ENCODE results near the gene CYTH1.
A peak's percentile ranks its signal among the peaks of the same experiment; 100 is the strongest.
"Not testable (repeated sequence)": the region's sequence is repeated elsewhere in the genome, so short reads cannot be mapped to it uniquely, and the experiment has no call there.

The CYTH1 gene

DNA sequence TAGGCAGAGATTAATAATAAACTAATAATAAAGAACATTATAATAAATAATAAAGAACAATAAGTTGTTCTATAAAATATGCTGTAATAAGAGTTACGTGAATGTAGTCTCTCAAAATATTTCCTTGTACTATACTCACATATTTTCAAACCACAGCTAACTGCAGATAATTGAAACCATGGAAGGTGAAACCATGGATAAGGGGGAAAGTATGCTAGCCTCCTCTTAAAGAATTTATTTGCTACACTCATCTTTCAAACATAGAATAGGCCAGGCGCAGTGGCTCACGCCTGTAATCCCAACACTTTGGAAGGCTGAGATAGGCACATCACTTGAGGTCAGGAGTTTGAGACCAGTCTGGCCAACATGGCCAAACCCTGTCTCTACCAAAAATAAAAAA, 18.5 kb downstream of the CYTH1 start:
- DNase-seq (ENCODE audit: low spot score) (no peak), FAIRE-seq (no peak)

DNA sequence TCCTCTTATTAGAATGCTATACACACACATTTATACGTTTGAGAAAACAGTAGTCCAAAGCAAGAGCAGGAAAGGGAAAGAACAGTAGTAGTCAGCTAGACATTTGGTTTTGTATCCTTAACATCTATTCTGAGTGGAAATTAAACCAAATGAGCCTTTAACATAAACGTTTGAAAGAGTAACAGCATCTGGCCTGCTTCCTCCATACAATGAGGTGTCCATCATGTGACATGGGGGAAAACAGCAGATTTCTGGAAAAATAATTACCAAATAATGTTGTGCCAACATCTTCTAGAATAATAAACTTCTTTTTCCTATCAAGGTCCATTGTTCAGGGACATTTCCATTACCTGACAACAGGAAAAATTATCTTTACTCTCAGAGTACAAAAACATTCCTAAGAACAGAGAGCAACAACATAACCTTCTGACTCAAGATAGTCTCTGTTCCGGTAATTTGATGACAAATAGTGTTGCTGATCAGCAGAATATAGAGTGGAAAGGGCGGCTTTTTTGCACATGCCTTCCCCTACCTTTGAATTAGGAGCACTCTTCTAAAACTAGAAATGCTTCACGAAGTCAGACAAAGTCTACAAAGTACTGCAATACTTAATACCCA, 20.2 kb downstream of the CYTH1 start:
- FAIRE-seq (no peak), DNase-seq (ENCODE audit: low spot score) (no peak)

- DNase-seq (ENCODE audit: low spot score) (no peak), FAIRE-seq (no peak)
These were observed 22.1 kb downstream of the CYTH1 start for GRCh38 chr17:78759969-78760352.

- FAIRE-seq, result no peak
- DNase-seq (ENCODE audit: low spot score), result no peak
These were observed 22.7 kb downstream of the CYTH1 start for GRCh38 chr17:78759203-78759968.

DNA sequence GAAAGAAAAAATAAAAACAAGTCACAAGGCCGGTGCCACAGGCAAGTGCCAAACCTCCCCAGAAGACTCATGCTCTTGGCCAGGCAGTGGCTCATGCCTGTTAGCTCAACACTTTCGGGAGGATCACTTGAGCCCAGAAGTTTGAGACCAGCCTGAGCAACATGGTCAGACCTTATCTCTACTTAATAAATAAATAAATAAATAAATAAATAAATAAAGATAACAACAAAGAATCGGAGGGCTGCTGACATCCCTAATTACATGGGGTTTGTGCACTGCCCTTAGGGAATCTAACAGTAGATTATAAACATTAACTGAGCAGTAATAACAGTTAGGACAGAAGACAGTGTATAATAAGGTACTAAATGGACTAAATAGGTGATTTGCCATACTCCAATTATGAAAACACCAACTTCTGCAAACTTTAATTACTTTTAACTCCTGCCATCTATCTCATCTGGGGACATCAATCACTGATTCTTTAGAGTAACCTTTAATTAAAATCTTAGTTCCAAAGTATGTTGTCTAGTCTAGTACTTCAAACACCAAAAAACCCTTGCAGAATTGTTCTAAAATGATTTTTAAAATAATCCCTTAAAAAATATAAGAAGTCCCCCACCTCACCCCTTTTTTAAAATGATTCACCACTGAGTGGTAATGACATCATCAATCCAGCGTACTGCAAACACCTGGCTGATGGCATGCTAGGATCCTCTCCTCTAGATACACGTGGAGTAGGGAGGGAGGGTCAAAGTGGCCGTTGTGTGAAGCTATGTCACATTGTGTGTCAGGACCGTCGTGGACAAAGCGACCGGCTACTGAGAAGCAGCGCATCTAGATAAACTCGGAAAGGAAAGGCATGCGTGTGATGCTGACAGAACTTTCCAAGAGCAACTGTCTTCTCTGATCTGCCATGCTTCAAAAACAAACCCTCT, 28.5 kb downstream of the CYTH1 start:
- DNase-seq (ENCODE audit: low spot score), result no peak
- FAIRE-seq, result peak; percentile 23

GRCh38 chr17:78751447-78752161, 30.5 kb downstream of the CYTH1 start:
- DNase-seq (ENCODE audit: low spot score) (no peak), FAIRE-seq (no peak)

DNA sequence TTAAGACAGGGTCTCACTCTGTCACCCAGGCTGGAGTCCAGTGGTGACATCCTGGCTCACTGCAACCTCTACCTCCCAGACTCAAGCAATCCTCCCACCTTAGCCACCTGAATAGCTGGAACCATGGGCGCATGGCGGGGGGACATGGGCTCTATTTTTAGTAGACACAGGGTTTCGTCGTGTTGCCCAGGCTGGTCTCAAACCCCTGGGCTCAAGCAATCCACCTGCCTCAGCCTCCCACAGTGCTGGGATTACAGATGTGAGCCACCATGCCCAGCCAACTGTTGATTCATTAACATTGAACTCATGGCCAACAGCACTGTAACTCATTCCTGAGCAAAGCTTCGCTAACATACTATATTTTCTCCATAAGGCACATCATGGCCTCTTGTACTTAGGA, 31.1 kb downstream of the CYTH1 start:
- DNase-seq (ENCODE audit: low spot score); FAIRE-seq: not testable (repeated sequence)

DNA sequence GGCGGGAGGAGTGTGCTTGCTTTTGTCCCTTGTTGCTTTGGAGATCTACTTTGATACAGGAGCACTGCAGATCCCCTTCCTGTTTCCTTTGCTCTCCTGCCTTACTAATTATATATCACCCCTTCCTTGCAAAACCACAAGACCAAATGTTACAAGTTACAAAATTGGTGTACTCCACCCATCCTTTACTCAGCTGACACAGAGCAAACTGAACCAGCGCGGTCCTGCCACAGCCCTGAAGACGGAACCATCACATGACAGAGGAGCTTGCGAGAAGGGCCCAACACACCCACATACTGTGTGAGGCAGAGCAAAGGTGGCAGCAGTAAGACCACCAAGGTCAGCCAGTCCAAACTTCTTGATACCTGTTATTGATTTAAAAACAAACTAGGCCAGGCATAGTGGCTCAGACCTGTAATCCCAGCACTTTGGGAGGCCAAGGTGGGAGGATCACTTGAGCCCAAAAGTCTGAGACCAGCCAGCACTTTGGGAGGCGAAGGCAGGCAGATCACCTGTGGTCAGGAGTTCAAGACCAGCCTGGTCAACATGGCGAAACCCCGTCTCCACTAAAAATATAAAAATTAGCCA, 33.2 kb downstream of the CYTH1 start:
- no peak for DNase-seq (ENCODE audit: low spot score)
- no peak for FAIRE-seq

DNA sequence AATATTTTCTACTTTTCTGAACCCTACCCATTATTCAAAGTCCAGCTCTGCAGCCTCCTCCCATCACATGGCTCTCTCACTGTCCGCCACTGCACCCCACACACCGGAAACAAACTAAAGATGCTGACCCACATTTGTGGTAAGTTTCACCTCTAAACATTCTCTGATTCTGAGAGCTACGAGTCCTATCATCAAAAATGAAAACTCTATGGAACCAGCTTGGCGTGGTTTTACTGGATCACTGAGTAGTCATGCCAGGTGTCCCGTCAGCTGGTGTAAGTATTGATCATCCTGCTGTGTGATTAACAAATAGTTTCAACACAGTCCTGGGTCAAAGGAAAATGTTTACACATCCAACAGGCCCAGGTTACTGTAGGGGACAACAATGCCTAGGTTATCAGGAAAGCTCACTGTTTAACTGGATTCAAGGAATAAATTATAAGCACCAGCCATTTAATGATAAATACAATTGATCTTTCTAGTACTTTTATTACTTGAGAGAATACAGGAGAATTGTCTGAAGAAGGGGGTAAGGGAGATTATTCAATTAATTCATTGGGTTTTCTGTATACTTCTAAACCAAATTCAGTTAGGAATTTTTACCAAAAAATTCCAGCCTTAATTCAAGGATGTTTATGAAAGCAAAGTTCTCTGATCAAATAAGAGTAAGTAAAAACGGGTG, 33.9 kb downstream of the CYTH1 start:
- DNase-seq (ENCODE audit: low spot score) (no peak), FAIRE-seq (no peak)

DNA sequence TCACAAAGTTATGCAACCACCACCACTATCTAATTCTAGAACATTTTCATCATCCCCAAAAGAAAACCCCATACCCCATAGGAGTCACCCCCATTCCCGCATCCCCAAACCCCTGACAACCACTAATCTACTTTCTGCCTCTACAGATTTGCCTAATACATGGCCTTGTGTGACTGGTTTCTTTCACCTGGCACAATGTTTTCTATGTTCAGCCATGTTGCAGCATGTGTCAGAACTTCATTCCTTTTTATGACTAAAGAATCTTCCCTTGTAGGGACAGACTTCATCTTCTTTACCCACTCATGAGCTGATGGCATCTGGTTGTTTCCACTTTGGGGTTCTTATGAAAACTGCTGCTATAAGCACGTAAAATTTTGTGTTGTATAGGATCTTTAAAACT, 34.6 kb downstream of the CYTH1 start:
- no peak for FAIRE-seq
- DNase-seq (ENCODE audit: low spot score), result no peak

GRCh38 chr17:78746949-78747269, 35.2 kb downstream of the CYTH1 start:
- FAIRE-seq (no peak), DNase-seq (ENCODE audit: low spot score) (no peak)

- DNase-seq (ENCODE audit: low spot score) (no peak), FAIRE-seq (no peak)
These were observed 35.7 kb downstream of the CYTH1 start for GRCh38 chr17:78746263-78746948.

GRCh38 chr17:78745407-78746088, 36.5 kb downstream of the CYTH1 start:
- no peak for FAIRE-seq
- peak; percentile 39 for DNase-seq (ENCODE audit: low spot score)

GRCh38 chr17:78742901-78743300, 39.2 kb downstream of the CYTH1 start:
- no peak for DNase-seq (ENCODE audit: low spot score)
- FAIRE-seq, result no peak

- no peak for DNase-seq (ENCODE audit: low spot score)
- no peak for FAIRE-seq
These were observed 40.3 kb downstream of the CYTH1 start for GRCh38 chr17:78741644-78742284.

GRCh38 chr17:78739331-78739931, 42.6 kb downstream of the CYTH1 start:
- FAIRE-seq (no peak), DNase-seq (ENCODE audit: low spot score) (no peak)

DNA sequence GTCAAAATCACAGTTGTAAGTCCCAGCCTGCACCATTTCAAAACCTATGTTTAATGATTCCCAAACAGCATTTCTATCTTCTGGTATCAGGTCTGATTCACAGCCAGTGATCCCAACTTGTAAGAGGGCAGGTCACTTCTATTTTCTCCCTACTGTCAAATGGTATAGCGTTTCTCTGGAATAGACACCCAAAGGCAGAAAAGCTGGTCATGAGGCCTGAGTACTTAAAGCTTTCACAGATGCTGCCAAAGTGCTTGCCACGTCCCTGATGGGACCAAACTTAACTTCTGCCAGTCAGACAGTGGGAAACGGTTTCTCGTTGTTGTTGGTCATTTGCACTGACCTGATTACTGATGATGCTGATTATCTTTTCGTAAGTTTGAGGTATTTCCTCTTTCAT, 43.4 kb downstream of the CYTH1 start:
- FAIRE-seq (no peak), DNase-seq (ENCODE audit: low spot score) (no peak)

- FAIRE-seq (no peak), DNase-seq (ENCODE audit: low spot score) (no peak)
These were observed 43.8 kb downstream of the CYTH1 start for GRCh38 chr17:78738278-78738677.

DNA sequence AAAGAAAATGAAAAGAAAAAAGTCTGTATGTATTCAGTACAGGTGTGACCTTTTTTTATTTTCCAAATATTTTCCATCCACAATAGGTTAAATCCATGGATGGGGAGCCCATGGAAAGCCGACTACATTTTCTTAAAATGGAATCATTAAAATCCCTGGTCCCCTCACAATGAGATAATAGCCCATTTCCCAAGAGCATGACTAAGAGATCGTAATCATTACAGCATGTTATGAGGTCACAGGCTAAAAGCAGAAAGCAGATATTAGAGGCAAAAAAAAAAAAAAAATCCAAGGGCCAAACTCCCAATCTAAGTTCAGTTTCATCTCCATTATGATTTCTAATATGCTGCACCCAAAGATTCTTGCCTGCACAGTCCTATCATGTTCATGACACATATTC, 44.7 kb downstream of the CYTH1 start:
- FAIRE-seq, result no peak

More for the DNA sequence above, 44.7 kb downstream of the CYTH1 start:
- no peak for DNase-seq (ENCODE audit: low spot score)

All from urothelium cell line (cell line).